Breast epithelium (tissue), 3 donors: ENCODE results near the gene ASAP3.

ENCODE experiments used
- POLR2AphosphoS5 ChIP-seq, 3 donors: sonication (generic); formaldehyde crosslinking; IDR thresholded peaks; one replicate each; pipeline ENCODE4 v1.6.1; 2017; ENCODE audit warnings: antibody characterized with exemption in 3 of 3
- TF ChIP-seq, protein P1 (sequence below), 3 donors: fragments of 450-650 bp; IDR thresholded peaks; one replicate each; pipeline ENCODE4 v1.5.1; 2016 to 2017; ENCODE audit warnings: antibody characterized with exemption in 3 of 3, mild to moderate bottlenecking in 3 of 3, moderate library complexity in 3 of 3

DNA sequence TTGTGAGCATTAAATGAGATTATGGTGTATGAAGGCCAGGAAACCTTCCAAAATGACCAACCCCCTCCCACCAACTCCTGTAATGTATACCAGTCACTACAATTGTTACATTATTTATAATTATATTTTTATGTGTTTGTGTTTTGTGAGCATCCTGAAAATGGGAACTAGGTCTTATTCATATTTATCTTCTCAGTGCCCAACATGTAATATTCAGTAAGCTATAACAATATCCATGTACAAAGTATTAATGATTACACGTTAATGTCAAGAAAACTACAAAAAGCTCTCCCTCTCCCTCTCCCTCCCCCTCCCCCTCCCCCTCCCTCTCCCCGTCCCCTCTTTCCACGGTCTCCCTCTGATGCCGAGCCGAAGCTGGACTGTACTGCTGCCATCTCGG is 19.0 kb upstream of the ASAP3 start:
- TF ChIP-seq, protein P1, sequence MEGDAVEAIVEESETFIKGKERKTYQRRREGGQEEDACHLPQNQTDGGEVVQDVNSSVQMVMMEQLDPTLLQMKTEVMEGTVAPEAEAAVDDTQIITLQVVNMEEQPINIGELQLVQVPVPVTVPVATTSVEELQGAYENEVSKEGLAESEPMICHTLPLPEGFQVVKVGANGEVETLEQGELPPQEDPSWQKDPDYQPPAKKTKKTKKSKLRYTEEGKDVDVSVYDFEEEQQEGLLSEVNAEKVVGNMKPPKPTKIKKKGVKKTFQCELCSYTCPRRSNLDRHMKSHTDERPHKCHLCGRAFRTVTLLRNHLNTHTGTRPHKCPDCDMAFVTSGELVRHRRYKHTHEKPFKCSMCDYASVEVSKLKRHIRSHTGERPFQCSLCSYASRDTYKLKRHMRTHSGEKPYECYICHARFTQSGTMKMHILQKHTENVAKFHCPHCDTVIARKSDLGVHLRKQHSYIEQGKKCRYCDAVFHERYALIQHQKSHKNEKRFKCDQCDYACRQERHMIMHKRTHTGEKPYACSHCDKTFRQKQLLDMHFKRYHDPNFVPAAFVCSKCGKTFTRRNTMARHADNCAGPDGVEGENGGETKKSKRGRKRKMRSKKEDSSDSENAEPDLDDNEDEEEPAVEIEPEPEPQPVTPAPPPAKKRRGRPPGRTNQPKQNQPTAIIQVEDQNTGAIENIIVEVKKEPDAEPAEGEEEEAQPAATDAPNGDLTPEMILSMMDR (IDR thresholded peaks at IDR 0.05), result no peak
- TF ChIP-seq POLR2AphosphoS5 (IDR thresholded peaks at IDR 0.05), result no peak
